CD14-positive monocyte (primary cell): ENCODE data around the gene TAF6. TPM values are rescaled to one million over a fixed set of nuclear protein-coding genes. Genes with fewer than 3 reads are reported as not detected.

Experiments
- DNase-seq, 3 donors: peaks; one replicate each; pipeline ENCODE4 v3.0.0-alpha.2; 2011 to 2022
- H2AFZ ChIP-seq: 2 replicates; pipeline ENCODE4 v1.6.0; 2012; ENCODE audit warnings: mild to moderate bottlenecking, low read depth, low read length, inconsistent platforms; ENCODE audit not compliant: insufficient read depth, poor library complexity, severe bottlenecking
- H3K27ac ChIP-seq, 2 donors: 1 replicate in 1 of 2; 2 replicates in 1 of 2; pipeline ENCODE4 v1.5.1; 2012 to 2013; ENCODE audit warnings: low read length in 2 of 2, control low read depth in 1 of 2, inconsistent platforms in 1 of 2, low read depth in 1 of 2, mild to moderate bottlenecking in 1 of 2
- H3K27me3 ChIP-seq, 2 donors: one replicate each; pipeline versions ENCODE4 v1.6.0 to v1.6.1; 2011 to 2013; ENCODE audit warnings: low read length in 2 of 2; ENCODE audit not compliant: control insufficient read depth in 2 of 2, insufficient read depth in 2 of 2
- H3K36me3 ChIP-seq, 2 donors: replicated peaks in 1 of 2; 1 replicate in 1 of 2; 2 replicates in 1 of 2; pipeline versions ENCODE4 v1.5.1 to v1.6.1; 2012 to 2013; ENCODE audit warnings: low read length in 2 of 2, control low read depth in 1 of 2, inconsistent platforms in 1 of 2, mild to moderate bottlenecking in 1 of 2; ENCODE audit not compliant: insufficient read depth in 2 of 2, control insufficient read depth in 1 of 2
- H3K4me1 ChIP-seq, 2 donors: 1 replicate in 1 of 2; 2 replicates in 1 of 2; pipeline versions ENCODE4 v1.5.1 to v1.6.1; 2012 to 2013; ENCODE audit warnings: low read length in 2 of 2, control low read depth in 1 of 2, inconsistent platforms in 1 of 2, mild to moderate bottlenecking in 1 of 2, moderate library complexity in 1 of 2; ENCODE audit not compliant: insufficient read depth in 2 of 2, control insufficient read depth in 1 of 2
- H3K4me2 ChIP-seq: replicated peaks from 2 replicates; pipeline ENCODE3; 2012; ENCODE audit warnings: low read length, moderate library complexity, mild to moderate bottlenecking; ENCODE audit not compliant: poor library complexity, severe bottlenecking; ENCODE audit errors: extremely low read depth
- H3K4me3 ChIP-seq, 3 experiments: fragments of 200-600 bp in 1 of 3; sonication (generic) in 1 of 3; replicated peaks in 1 of 3; 1 replicate in 2 of 3; 2 replicates in 1 of 3; pipeline ENCODE4 v1.5.1; 2011 to 2013; ENCODE audit warnings: low read length in 3 of 3, mild to moderate bottlenecking in 3 of 3, control low read depth in 2 of 3, low read depth in 2 of 3, inconsistent platforms in 1 of 3, moderate library complexity in 1 of 3
- H3K79me2 ChIP-seq: 2 replicates; pipeline ENCODE4 v1.6.0; 2012; ENCODE audit warnings: mild to moderate bottlenecking, control low read depth, inconsistent platforms, low read length, moderate library complexity; ENCODE audit not compliant: insufficient read depth
- H3K9ac ChIP-seq: 2 replicates; pipeline ENCODE4 v1.6.0; 2017; ENCODE audit warnings: low read length, mild to moderate bottlenecking; ENCODE audit not compliant: insufficient read depth, poor library complexity, severe bottlenecking
- H3K9me3 ChIP-seq, 2 donors: replicated peaks in 1 of 2; 1 replicate in 1 of 2; 2 replicates in 1 of 2; pipeline versions ENCODE4 v1.5.1 to v1.6.1; 2012 to 2013; ENCODE audit warnings: low read length in 2 of 2, control low read depth in 1 of 2; ENCODE audit not compliant: control insufficient read depth in 1 of 2, insufficient read depth in 1 of 2
- H4K20me1 ChIP-seq: 2 replicates; pipeline ENCODE4 v1.6.0; 2012; ENCODE audit warnings: mild to moderate bottlenecking, low read length, control low read depth, moderate library complexity; ENCODE audit not compliant: insufficient read depth
- H3K27ac Mint-ChIP-seq, 7 donors: one replicate each; pipeline ENCODE4 v1.8.0; 2020; ENCODE audit warnings: mild to moderate bottlenecking in 7 of 7, mixed read lengths in 7 of 7, moderate library complexity in 6 of 7, inconsistent platforms in 2 of 7
- H3K27me3 Mint-ChIP-seq, 3 donors: one replicate each; pipeline ENCODE4 v1.8.0; 2021 to 2022; ENCODE audit warnings: low read depth in 3 of 3, mild to moderate bottlenecking in 3 of 3, mixed read lengths in 3 of 3, moderate library complexity in 3 of 3, inconsistent platforms in 1 of 3
- H3K36me3 Mint-ChIP-seq, 2 donors: one replicate each; pipeline ENCODE4 v1.8.0; 2020; ENCODE audit warnings: mixed read lengths in 2 of 2, inconsistent platforms in 1 of 2, mild to moderate bottlenecking in 1 of 2
- H3K4me1 Mint-ChIP-seq: one replicate; pipeline ENCODE4 v1.8.0; 2020; ENCODE audit warnings: mild to moderate bottlenecking, mixed read lengths
- H3K4me3 Mint-ChIP-seq, 2 donors: one replicate each; pipeline ENCODE4 v1.8.0; 2020; ENCODE audit warnings: mild to moderate bottlenecking in 2 of 2, mixed read lengths in 2 of 2, moderate library complexity in 1 of 2
- H3K9me3 Mint-ChIP-seq, 7 donors: one replicate each; pipeline ENCODE4 v1.8.0; 2020 to 2022; ENCODE audit warnings: mixed read lengths in 7 of 7, mild to moderate bottlenecking in 6 of 7, moderate library complexity in 6 of 7, inconsistent platforms in 2 of 7
- WGBS: methylation state at CpG from one replicate; pipeline ENCODE4 v1.1.5; 2013; ENCODE audit warnings: missing lambda C conversion rate; ENCODE audit not compliant: insufficient coverage; 5-methylcytosine and 5-hydroxymethylcytosine counted together
- intact Hi-C, 2 donors: fragments of 100-400 bp; cut with micrococcal nuclease; formaldehyde crosslinking; loops; one replicate each; pipeline versions ENCODE4 v1.15.0 to v1.15.1; 2023
- polyA plus RNA-seq, 3 donors: library from polyadenylated mRNA; depleted of rRNA in 1 of 3; unstranded in 2 of 3; stranded (reverse) in 1 of 3; fragments of 300-500 nt in 2 of 3; fragments of >200 nt in 1 of 3; fragmentation: Illumina TruSeq in 2 of 3; gene quantifications; 1 replicate in 2 of 3; 2 replicates in 1 of 3; pipeline ENCODE4 v1.2.3, GENCODE V29; 2012 to 2021
- TF ChIP-seq, protein P1 (sequence below): fragments of 200-600 bp; IDR thresholded peaks from one replicate; pipeline ENCODE4 v1.8.0; 2022; ENCODE audit warnings: antibody characterized with exemption, mild to moderate bottlenecking

TAF6 gene
- polyA plus RNA-seq, 3 donors: 9.6 to 28.9 (median 11.0) TPM

DNA sequence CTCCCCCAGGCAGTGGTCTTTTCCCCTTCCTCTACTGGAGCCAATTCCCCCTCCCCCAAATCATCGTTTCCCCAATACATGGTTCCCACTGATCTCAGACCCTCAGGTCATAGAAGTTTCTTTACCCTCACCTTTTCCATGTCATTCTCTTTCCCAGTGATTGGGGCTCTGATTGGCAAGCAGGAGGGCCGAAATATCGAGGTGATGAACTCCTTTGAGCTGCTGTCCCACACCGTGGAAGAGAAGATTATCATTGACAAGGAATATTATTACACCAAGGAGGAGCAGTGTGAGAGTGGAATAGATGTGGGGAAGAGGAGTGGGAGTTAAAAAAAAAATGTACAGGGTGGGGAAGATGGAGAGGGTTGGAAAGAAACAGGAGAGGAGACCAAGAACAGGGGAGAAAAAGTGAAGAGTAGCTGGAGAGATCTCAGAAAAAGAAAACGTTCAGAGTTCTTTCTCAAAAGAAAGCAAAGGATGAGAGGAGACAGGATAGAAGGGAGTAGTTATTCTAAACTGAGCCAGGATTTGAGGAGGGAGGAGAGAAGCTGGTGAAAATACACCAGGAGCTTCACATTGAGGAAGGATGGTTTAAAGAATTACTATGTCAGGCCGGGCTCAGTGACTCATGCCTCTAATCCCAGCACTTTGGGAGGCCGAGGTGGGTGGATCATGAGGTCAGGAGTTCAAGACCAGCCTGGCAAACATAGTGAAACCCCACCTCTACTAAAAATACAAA lies 29.5 kb downstream of the TAF6 start:
- Histone ChIP-seq H3K4me3 (peak overlapping the region; percentile 94 to 96 (median 95)), H3K9me3 (no peaks in the 10 kb centered on the region), H3K79me2 (peaks cover 12% of the 10 kb centered on the region), H3K9ac (peak overlapping the region; percentile 81), H3K4me1 (peaks cover 22 to 33% of the 10 kb centered on the region in 2 donors), H2AFZ (peak overlapping the region; percentile 94), H3K4me2 (peak overlapping the region; percentile 98), H3K27ac (peak overlapping the region in 1 of 2 donors; percentile 78), H3K36me3 (peaks cover 44 to 45% of the 10 kb centered on the region in 2 donors), H4K20me1 (no peaks in the 10 kb centered on the region), H3K27me3 (no peaks in the 10 kb centered on the region)
- peaks cover 0 to 4% (median 1%) of the 10 kb centered on the region in 3 donors for H3K27me3 Mint-ChIP-seq
- peaks cover 22% of the 10 kb centered on the region for H3K4me1 Mint-ChIP-seq
- peaks cover 43 to 44% of the 10 kb centered on the region in 2 donors for H3K36me3 Mint-ChIP-seq
- peak overlapping the region; percentile 87 to 92 for H3K4me3 Mint-ChIP-seq
- no peak for DNase-seq
- intact Hi-C loops: loop anchor here (10.0 kb wide), 1 partner anchor 75 kb away; the partner anchor contains the start of gene ZKSCAN1 (in 2 of the 2)
- TF ChIP-seq, protein P1, sequence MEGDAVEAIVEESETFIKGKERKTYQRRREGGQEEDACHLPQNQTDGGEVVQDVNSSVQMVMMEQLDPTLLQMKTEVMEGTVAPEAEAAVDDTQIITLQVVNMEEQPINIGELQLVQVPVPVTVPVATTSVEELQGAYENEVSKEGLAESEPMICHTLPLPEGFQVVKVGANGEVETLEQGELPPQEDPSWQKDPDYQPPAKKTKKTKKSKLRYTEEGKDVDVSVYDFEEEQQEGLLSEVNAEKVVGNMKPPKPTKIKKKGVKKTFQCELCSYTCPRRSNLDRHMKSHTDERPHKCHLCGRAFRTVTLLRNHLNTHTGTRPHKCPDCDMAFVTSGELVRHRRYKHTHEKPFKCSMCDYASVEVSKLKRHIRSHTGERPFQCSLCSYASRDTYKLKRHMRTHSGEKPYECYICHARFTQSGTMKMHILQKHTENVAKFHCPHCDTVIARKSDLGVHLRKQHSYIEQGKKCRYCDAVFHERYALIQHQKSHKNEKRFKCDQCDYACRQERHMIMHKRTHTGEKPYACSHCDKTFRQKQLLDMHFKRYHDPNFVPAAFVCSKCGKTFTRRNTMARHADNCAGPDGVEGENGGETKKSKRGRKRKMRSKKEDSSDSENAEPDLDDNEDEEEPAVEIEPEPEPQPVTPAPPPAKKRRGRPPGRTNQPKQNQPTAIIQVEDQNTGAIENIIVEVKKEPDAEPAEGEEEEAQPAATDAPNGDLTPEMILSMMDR: no peak
- H3K9me3 Mint-ChIP-seq: no peaks in the 10 kb centered on the region
- H3K27ac Mint-ChIP-seq: peak overlapping the region; percentile 57 to 91 (median 83)
- WGBS: 50% methylated on average over 2 of the region's 7 CpGs

DNA sequence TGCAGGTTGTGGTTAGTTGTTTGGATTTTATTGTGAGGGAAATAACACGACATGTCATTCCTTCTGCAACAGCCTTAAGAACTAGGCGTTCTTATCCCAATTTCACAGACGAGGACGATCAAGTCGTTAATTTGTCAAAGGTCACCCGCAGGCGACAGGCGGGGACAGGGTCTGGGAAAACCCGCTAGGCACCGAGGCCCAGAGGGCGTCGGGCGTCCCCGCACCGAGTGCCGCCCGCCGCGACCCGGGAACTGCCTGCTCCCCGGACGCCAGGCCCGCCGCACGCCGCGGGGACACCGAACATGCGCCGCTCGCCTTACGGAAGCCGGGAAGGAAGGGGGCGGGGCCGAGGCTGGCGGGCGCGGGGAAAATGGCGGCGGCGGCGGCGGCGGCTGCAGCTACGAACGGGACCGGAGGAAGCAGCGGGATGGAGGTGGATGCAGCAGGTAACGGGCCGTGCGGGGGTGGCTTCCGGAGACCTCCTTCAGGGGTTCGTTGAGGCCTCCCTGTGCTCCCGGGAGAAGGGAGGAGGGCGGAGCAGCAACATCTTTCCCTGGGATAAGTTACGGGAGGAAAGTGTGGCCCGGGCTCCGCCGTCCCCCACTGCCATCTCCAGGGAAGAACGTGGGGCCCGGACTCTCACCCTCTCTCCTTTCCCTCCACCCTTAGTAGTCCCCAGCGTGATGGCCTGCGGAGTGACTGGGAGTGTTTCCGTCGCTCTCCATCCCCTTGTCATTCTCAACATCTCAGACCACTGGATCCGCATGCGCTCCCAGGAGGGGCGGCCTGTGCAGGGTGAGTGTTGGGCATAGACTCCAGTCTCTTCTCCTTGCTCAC lies 30.3 kb downstream of the TAF6 start, which contains the start of gene COPS6:
COPS6 (plus strand) TSS at position 349 of the 837 bp plus-strand sequence; CDS start at position 371, 22 bp downstream.
- H3K27ac ChIP-seq: peak within 1 kb of the TSS; percentile 43 to 78
- intact Hi-C loops: loop anchor here (10.0 kb wide), 1 partner anchor 74 kb away; the partner anchor contains the start of gene ZKSCAN1 (in 2 of the 2)
- H2AFZ ChIP-seq: peak within 1 kb of the TSS; percentile 94
- peak; percentile 60 to 81 (median 61) for DNase-seq
- H3K36me3 ChIP-seq: peaks cover 37% of the 10 kb centered on the region in 2 donors
- TF ChIP-seq, protein P1: no peak
- peaks cover 36 to 37% of the 10 kb centered on the region in 2 donors for H3K36me3 Mint-ChIP-seq
- H3K4me2 ChIP-seq: peak within 1 kb of the TSS; percentile 98
- peak within 1 kb of the TSS; percentile 87 to 92 for H3K4me3 Mint-ChIP-seq
- no peaks in the 10 kb centered on the region for H3K9me3 ChIP-seq
- H3K4me1 ChIP-seq: peaks cover 22 to 33% of the 10 kb centered on the region in 2 donors
- peaks cover under 1 to 4% (median 4%) of the 10 kb centered on the region in 3 donors for H3K27me3 Mint-ChIP-seq
- peak within 1 kb of the TSS; percentile 78 to 93 (median 90) for H3K27ac Mint-ChIP-seq
- peaks cover 22% of the 10 kb centered on the region for H3K4me1 Mint-ChIP-seq
- WGBS: 0% methylated on average over 48 of the region's 68 CpGs
- H3K4me3 ChIP-seq: peak within 1 kb of the TSS; percentile 94 to 96 (median 95)
- no peaks in the 10 kb centered on the region for H3K27me3 ChIP-seq
- peak within 1 kb of the TSS; percentile 81 for H3K9ac ChIP-seq
- H3K79me2 ChIP-seq: peaks cover 12% of the 10 kb centered on the region
- no peaks in the 10 kb centered on the region for H4K20me1 ChIP-seq
- H3K9me3 Mint-ChIP-seq: no peaks in the 10 kb centered on the region
